ENCODE measurements around the gene A1BG. TPM values are rescaled to one million over a fixed set of nuclear protein-coding genes. Genes with fewer than 3 reads are reported as not detected.

The A1BG gene
- total RNA-seq, 2 donors from 2014 or later = 1.9 to 10.0 TPM

- Histone ChIP-seq H3K9me3 (no peaks in the 10 kb centered on the region), H3K4me3 (peak within 1 kb of the TSS; percentile 72), H3K36me3 (no peaks in the 10 kb centered on the region), H3K27me3 (replicated peaks; ENCODE audit: insufficient read depth) (no peaks in the 10 kb centered on the region), H3K27ac (peak within 1 kb of the TSS; percentile 85 to 97), H3K4me1 (ENCODE audit: control insufficient read depth in 1 of 2, low read depth in 2 of 2) (peaks cover 5 to 6% of the 10 kb centered on the region in 2 donors)
- ATAC-seq (ENCODE audit: insufficient number of reproducible peaks, low FRiP score, low read depth) = peak; percentile 94
- TF ChIP-seq CTCF (IDR thresholded peaks at IDR 0.05) = peak; percentile 12
- DNase-seq (ENCODE audit: low spot score) = peak; percentile 82
Observed at GRCh38 chr19:58362272-58362994, 9.1 kb upstream of the A1BG start, which contains the start of gene ZNF497. Gene ZNF497, minus strand, starts transcription at chr19:58362751. Its CDS starts 5,116 bp downstream, at chr19:58357635.

- Histone ChIP-seq H3K36me3 (no peaks in the 10 kb centered on the region), H3K4me1 (ENCODE audit: control insufficient read depth in 1 of 2, low read depth in 2 of 2) (peaks cover 5 to 6% of the 10 kb centered on the region in 2 donors), H3K9me3 (no peaks in the 10 kb centered on the region), H3K27me3 (replicated peaks; ENCODE audit: insufficient read depth) (no peaks in the 10 kb centered on the region), H3K27ac (peak overlapping the region; percentile 85 to 97), H3K4me3 (peak overlapping the region; percentile 72)
- TF ChIP-seq CTCF (IDR thresholded peaks at IDR 0.05) = no peak
- ATAC-seq (ENCODE audit: insufficient number of reproducible peaks, low FRiP score, low read depth) (peak; percentile 5), DNase-seq (ENCODE audit: low spot score) (no peak)
Observed at GRCh38 chr19:58361900-58362271, 8.6 kb upstream of the A1BG start.

- ATAC-seq (ENCODE audit: insufficient number of reproducible peaks, low FRiP score, low read depth) (no peak), DNase-seq (ENCODE audit: low spot score) (no peak)
- Histone ChIP-seq H3K36me3 (no peaks in the 10 kb centered on the region), H3K27ac (no peak overlapping the region), H3K4me3 (no peak overlapping the region), H3K4me1 (ENCODE audit: control insufficient read depth in 1 of 2, low read depth in 2 of 2) (peaks cover 5 to 6% of the 10 kb centered on the region in 2 donors), H3K27me3 (replicated peaks; ENCODE audit: insufficient read depth) (no peaks in the 10 kb centered on the region), H3K9me3 (no peaks in the 10 kb centered on the region)
- no peak for TF ChIP-seq CTCF (IDR thresholded peaks at IDR 0.05)
Observed at GRCh38 chr19:58357481-58358145, 4.3 kb upstream of the A1BG start.

GRCh38 chr19:58356766-58357480 lies 3.6 kb upstream of the A1BG start:
- Histone ChIP-seq H3K9me3 (no peaks in the 10 kb centered on the region), H3K27me3 (replicated peaks; ENCODE audit: insufficient read depth) (no peaks in the 10 kb centered on the region), H3K36me3 (no peaks in the 10 kb centered on the region), H3K27ac (no peak overlapping the region), H3K4me3 (peak overlapping the region; percentile 52), H3K4me1 (ENCODE audit: control insufficient read depth in 1 of 2, low read depth in 2 of 2) (peaks cover 5 to 6% of the 10 kb centered on the region in 2 donors)
- no peak for ATAC-seq (ENCODE audit: insufficient number of reproducible peaks, low FRiP score, low read depth)
- DNase-seq (ENCODE audit: low spot score) = no peak
- no peak for TF ChIP-seq CTCF (IDR thresholded peaks at IDR 0.05)
